ENCODE results near the gene MEIS2.

GRCh38 chr15:36932070-36932469 lies 168.3 kb downstream of the MEIS2 start:
- TF ChIP-seq CTCF (IDR thresholded peaks at IDR 0.05; ENCODE audit: low read length): no peak
- no peak for TF ChIP-seq EZH2 (IDR thresholded peaks at IDR 0.05; ENCODE audit: borderline replicate concordance, low read length)

Measured in OCI-LY1 (cell line).